Glomerular visceral epithelial cell (primary cell): Measurements from ENCODE around the gene DCLK3.

Experiments used
- DNase-seq: peaks from one replicate; pipeline ENCODE4 v3.0.0-alpha.2; 2016; ENCODE audit errors: extremely low spot score

DCLK3 gene

GRCh38 chr3:36763850-36764703 is at the start of gene DCLK3:
Gene DCLK3, minus strand, starts transcription at chr3:36764553. Its CDS starts 290 bp downstream, at chr3:36764263.
- no peak for DNase-seq

- no peak for DNase-seq
Measured at GRCh38 chr3:36813305-36813704, 49.0 kb upstream of the DCLK3 start.

- DNase-seq, result no peak
Measured at GRCh38 chr3:36812240-36812639, 47.9 kb upstream of the DCLK3 start.

GRCh38 chr3:36811768-36812167 is 47.4 kb upstream of the DCLK3 start:
- no peak for DNase-seq

GRCh38 chr3:36804295-36805055 is 40.1 kb upstream of the DCLK3 start:
- no peak for DNase-seq

GRCh38 chr3:36803091-36803791 is 38.9 kb upstream of the DCLK3 start:
- no peak for DNase-seq

- no peak for DNase-seq
Measured at GRCh38 chr3:36800533-36801116, 36.3 kb upstream of the DCLK3 start.

GRCh38 chr3:36796881-36797280 is 32.5 kb upstream of the DCLK3 start:
- no peak for DNase-seq

- no peak for DNase-seq
Measured at GRCh38 chr3:36796161-36796560, 31.8 kb upstream of the DCLK3 start.

- no peak for DNase-seq
Measured at GRCh38 chr3:36795622-36796021, 31.3 kb upstream of the DCLK3 start.

- peak; percentile 36 for DNase-seq
Measured at GRCh38 chr3:36792342-36792741, 28.0 kb upstream of the DCLK3 start.

- no peak for DNase-seq
Measured at GRCh38 chr3:36790765-36791164, 26.4 kb upstream of the DCLK3 start.

- DNase-seq, result no peak
Measured at GRCh38 chr3:36786921-36787890, 22.9 kb upstream of the DCLK3 start.

- DNase-seq, result no peak
Measured at GRCh38 chr3:36784138-36784635, 19.8 kb upstream of the DCLK3 start.

GRCh38 chr3:36777424-36778218 is 13.3 kb upstream of the DCLK3 start:
- no peak for DNase-seq

- DNase-seq, result no peak
Measured at GRCh38 chr3:36776436-36776835, 12.1 kb upstream of the DCLK3 start.

GRCh38 chr3:36774052-36774451 is 9.7 kb upstream of the DCLK3 start:
- DNase-seq, result no peak

GRCh38 chr3:36771931-36772330 is 7.6 kb upstream of the DCLK3 start:
- no peak for DNase-seq

GRCh38 chr3:36769926-36770325 is 5.6 kb upstream of the DCLK3 start:
- DNase-seq, result no peak

- no peak for DNase-seq
Measured at GRCh38 chr3:36765104-36765503, 751 bp upstream of the DCLK3 start.
